H1 (cell line): ENCODE results near the gene SEMA6D. TPM values are rescaled to one million over a fixed set of nuclear protein-coding genes. Genes with fewer than 3 reads are reported as not detected.

ENCODE experiments used
- CREB1 ChIP-seq: IDR thresholded peaks from 2 replicates; pipeline ENCODE4 v1.6.1; 2012; ENCODE audit warnings: inconsistent platforms
- EP300 ChIP-seq, 2 experiments: IDR thresholded peaks; 1 replicate in 1 of 2; 2 replicates in 1 of 2; pipeline ENCODE4 v1.6.1; 2011 to 2012; ENCODE audit warnings: low read depth in 2 of 2, low read length in 2 of 2, mild to moderate bottlenecking in 2 of 2, borderline replicate concordance in 1 of 2, inconsistent platforms in 1 of 2, moderate library complexity in 1 of 2
- JUND ChIP-seq: IDR thresholded peaks from 2 replicates; pipeline ENCODE4 v1.6.1; 2011; ENCODE audit warnings: mild to moderate bottlenecking, improper control_type of control experiment, low read length
- SIN3A ChIP-seq, 2 experiments: IDR thresholded peaks in 1 of 2; conservative IDR thresholded peaks in 1 of 2; 2 replicates each; pipeline ENCODE4 v1.6.1; 2011 to 2012; ENCODE audit warnings: low read length in 2 of 2, improper control_type of control experiment in 1 of 2, low read depth in 1 of 2, mild to moderate bottlenecking in 1 of 2
- SUZ12 ChIP-seq: fragments of 200-600 bp; sonication (generic); IDR thresholded peaks from 2 replicates; pipeline ENCODE4 v1.6.1; 2012; ENCODE audit warnings: mild to moderate bottlenecking, inconsistent platforms, low read length, moderate library complexity, mixed read lengths
- polyA plus RNA-seq, 7 experiments: library from polyadenylated mRNA; depleted of rRNA in 3 of 7; stranded (reverse) in 5 of 7; unstranded in 2 of 7; fragments of >200 nt in 5 of 7; fragments of 200-250 nt in 2 of 7; gene quantifications; 1 replicate in 5 of 7; 2 replicates in 1 of 7; 4 replicates in 1 of 7; pipeline versions ENCODE4 v1.2.1 to v1.2.3, GENCODE V29; 2011 to 2013; ENCODE audit warnings: missing spikeins in 2 of 7, mixed read lengths in 2 of 7
- total RNA-seq: library from RNA; stranded (reverse); fragmentation: NEBNext Ultra II Directional; extraction: Animal tissue kit (Norgen Biotek cat#: 25700); gene quantifications from 2 replicates; pipeline ENCODE4 v1.2.1, GENCODE V29; 2021

Gene SEMA6D
- total and polyA plus RNA-seq, 2 of the 8 experiments (the other 6 are each of a cell fraction or from before 2014, with no cell fraction given), result 2.2 to 3.8 TPM

DNA sequence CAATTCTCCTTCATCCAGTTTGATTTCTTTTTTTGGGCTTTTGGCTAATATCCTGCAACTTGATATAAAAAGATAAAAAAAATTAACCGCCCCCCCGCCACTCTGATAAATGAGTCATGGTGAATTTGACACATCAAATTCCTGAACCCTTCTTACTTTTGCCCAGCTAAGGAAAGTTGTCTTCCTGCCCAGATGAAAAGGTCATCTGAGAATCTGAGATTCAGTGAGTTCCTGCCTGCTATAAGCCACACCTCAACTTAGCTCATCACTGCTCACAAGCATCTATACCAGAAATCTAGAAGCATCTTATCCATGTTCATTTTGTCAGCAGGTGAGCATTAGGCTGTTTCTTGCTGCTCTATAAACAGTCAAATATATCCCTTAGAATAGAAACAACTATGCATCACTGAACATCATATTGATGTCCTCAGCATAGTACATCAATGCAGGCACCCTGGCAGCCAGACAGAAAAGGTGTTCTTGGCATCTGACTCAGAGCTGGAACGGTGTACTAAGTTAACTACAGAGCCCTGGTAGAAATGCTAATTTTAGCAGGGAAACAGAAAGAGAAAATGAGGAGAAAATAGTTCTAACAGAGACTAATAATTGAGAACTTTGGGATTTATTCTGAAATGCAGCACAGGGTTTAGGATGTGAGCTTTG is 77.1 kb downstream of the SEMA6D start (continued):
- TF ChIP-seq SUZ12, result no peak
- no peak for TF ChIP-seq CREB1
- TF ChIP-seq EP300 (IDR thresholded peaks at IDR 0.05; ENCODE audit: borderline replicate concordance in 1 of 2, low read depth in 2 of 2, low read length in 2 of 2), result no peak
- no peak for TF ChIP-seq JUND
- TF ChIP-seq SIN3A (conservative IDR thresholded peaks at IDR 0.05 in 1 of 2, IDR thresholded peaks at IDR 0.05 in 1 of 2; ENCODE audit: low read depth in 1 of 2, low read length in 2 of 2), result no peak
